Inflammatory macrophage treated with lipopolysaccharide for 1 hour (primary cell): ENCODE results near the gene RAB40C.

Experiments
- DNase-seq, 2 donors: peaks; one replicate each; pipeline ENCODE4 v3.0.0-alpha.2; 2020 to 2022

The RAB40C gene

DNA sequence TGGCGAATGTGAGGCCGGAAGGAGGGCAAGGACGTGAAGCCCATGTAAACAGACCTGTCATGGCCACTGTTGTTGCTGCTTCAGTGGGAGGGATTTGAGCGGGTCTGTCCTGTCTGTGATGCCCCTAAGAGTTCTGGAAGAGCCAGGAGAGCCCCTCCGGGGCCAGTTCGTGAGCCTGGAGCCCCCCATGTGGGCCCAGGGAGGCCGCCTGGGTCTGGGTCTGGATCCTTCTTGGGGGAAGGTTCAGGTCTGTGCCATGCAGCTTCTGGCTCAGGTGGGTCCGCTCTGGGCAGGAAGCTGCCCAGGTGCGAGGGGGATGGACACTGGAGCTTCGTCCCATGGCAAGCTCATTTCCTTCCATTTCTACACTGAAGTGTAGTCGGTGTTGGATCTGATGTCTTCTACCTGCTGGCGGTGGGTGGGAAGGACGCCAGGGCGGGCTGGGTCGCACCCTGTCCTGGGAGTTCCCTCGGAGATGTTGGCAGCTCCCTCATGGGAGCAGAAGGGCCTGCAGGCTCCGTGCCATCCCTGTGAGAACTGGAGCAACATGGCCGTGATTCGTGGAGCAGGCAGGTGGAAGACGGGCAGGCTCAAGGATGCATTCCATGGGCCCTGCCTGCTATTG, 29.7 kb downstream of the RAB40C start:
- DNase-seq = no peak

DNA sequence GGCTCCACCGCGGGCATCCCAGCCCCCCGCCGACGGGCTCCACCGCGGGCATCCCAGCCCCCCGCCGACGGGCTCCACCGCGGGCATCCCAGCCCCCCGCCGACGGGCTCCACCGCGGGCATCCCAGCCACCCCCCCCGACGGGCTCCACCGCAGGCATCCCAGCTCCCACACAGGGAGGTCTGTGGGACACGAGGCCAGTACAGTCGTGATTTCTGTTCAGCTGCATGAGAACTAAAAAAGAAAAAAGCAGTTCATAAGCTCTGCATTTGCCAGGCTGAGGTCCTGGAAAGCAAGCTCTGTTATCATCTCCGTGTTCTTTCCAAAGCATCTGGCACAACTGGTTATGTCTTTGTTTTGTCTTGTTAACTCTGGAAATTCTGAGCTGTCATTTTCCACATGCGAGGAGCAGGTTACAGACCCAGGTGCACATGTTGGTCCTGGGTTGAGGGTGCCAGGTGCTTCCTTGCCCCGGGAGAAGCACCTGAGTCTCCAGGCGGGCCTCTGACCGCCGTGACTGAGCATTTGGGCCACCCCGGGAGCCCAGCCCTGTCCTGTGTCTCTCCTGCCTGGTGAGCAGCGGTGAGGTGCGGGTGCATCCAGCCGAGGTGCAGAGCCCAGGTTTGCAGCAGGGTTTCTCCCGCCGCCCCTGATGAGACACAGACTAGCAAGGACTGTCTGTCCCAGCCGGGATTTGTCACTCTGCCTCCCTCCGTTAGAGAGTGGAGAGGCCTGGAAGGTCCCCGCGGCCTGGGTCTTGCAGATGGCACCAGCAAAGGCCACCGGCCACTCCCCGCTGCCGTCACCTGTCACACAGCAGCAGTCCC, 31.0 kb downstream of the RAB40C start:
- no peak for DNase-seq

DNA sequence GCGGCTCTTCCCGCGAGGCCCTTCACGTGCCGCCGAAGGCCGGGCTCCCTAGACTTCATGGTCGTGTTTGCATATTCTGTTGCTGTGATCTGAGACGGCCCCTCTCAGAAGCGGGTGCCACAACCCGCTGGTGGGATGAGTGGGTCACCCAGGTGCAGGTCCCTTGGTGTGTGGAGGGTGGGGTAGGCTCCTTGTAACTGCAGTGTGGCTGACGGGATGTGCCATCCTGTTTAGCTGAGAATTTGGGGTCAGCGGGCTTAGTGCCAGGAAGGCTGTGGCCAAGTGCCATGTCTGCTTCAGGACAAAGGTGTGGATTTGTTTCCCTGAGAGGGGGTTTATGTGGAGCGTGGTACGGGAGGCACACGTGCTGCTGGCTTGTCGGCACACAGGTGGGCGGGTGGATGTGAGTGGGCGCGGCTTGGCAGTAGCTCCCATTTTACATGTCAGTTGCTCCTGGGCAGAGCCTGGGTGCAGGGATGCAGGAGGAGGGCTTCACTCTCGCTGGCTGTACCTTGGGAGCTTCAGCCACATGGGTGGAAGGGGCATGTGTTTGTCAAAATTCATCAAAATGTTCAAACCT, 31.8 kb downstream of the RAB40C start:
- DNase-seq = no peak

DNA sequence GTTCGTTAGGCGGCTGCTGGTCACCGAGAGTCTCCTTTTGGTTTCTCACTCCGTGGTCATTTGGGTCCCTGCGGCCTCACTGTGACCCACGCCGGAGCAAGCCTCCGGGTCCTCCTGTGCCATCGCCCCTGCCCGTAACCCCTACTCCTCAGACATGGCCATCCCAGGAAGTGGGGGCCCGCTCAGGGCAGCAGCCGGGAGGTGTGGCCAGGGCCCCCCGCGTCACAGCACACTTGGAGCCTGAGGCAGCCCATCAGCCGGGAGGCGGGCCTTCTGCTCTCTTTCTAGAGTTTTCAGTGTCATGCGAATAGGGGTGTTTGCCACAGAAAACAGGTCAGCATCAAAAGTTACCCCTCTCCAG, 33.0 kb downstream of the RAB40C start:
- DNase-seq = no peak

DNA sequence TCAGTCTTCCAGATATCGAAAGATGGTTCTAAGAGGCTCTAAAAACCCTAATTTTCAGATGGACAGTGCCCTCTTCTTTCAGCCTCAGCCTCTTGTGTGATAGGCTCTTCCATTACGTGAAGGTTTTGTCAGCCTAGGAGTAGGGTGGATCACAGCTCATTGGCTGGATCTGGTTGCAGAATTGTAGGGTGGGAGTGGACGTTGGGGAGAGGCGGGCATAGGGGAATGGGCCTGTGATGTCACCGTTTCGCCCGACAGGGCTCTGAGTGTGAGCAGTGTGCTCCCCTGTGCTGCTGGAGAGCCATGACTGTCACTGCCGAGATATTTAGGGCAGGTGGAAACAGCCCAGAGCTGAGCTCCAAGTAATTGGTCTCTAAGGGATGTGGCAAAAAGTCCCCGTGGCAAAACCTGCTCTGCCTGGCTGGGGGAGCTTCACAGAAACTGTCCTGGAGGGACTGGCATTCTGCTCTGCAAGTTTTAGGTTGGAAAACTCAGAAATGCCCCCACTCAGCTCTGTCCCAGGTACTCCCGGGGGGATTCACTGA, 34.7 kb downstream of the RAB40C start:
- DNase-seq = no peak

DNA sequence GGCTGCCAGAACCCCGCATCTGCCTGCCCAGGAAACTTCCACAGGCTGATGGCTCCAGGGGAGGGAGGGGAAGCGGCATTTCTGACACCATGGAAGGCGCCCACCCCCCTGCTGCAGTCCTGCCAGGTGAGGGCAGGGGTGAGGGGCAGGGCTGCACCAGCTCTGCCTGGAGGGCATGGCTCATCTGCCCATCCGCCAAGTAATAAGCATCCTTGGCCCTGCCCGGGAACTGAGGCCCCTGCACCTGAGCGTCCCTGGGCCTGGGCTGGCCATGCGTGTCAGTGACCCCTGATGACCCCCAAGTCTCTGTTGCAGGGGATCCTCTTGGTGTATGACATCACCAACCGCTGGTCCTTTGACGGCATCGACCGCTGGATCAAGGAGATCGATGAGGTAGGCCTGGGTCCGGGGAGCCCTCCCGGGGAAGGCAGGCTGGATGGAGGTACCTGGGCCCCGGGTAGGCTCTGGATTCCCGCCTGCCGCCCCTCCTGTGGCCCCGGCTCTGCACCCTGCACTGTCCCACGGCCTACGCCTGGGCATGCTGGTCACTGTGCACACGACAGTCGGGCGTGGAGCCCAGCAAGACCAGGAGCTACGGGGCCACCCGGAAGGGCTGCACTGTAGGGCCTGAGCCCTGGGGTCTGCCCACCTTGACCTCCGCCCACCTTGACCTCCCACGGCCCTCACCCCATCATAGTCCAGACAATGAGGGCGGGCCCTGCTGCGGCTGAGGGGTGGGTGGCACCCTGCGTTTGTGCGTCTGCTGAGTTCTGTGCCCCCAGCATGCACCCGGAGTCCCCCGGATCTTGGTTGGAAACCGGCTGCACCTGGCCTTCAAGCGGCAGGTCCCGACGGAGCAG, 35.5 kb downstream of the RAB40C start:
- no peak for DNase-seq

DNA sequence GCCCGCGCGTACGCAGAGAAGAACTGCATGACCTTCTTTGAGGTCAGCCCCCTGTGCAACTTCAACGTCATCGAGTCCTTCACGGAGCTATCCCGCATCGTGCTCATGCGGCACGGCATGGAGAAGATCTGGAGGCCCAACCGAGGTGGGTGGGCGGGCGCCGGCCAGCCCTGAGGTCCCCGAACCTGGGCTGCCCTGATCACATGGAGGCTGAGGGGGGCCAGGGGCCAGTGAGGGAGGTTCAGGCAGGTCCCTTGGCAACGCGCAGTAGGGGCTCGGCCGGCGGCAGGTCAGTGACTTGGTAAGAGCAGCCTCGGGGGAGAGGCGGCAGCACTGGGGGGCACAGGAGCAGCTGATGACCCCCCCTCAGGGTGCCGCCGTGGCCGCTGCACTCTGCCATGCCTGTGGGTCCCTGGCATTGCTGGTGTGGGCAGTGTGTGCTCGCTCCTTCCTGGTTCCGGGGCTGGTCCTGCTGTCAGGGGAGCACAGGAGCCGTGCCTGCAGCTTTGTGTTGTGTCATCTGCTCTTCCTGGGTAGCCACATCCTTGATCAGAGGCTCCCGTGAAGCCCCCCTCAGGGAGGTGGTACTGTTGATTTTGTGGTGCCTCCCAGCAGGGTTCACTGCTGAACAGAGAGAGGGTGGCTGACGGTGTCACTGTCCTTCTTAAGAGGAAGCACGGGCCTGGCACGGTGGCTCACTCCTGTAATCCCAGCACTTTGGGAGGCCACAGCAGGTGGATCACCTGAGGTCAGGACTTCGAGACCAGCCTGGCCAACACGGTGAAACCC, 36.3 kb downstream of the RAB40C start:
- no peak for DNase-seq

DNA sequence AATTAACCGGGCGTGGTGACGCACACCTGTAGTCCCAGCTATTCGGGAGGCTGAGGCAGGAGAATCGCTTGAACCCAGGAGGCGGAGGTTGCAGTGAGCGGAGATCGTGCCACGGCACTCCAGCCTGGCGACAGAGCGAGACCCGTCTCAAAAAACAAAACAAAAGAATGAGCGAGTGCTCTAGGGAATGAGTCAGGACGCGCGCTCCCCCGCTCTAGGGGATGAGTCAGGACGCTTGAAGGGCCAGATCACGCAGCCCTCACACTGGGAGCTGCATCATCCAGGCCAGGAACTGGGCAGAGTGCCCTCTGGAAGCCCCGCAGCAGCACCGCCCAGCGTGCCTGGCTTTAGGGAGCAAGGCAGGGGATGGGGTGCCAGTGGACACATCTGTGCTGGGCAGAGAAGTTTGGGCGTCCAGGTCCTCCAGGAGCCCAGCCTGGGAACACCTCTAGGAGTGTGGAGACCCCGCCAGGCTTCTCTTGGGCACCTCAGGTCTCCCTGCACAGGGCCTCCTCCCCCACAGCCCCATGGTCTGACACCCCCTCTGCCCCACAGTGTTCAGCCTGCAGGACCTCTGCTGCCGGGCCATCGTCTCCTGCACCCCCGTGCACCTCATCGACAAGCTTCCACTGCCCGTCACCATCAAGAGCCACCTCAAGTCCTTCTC, 37.1 kb downstream of the RAB40C start:
- DNase-seq = no peak

DNA sequence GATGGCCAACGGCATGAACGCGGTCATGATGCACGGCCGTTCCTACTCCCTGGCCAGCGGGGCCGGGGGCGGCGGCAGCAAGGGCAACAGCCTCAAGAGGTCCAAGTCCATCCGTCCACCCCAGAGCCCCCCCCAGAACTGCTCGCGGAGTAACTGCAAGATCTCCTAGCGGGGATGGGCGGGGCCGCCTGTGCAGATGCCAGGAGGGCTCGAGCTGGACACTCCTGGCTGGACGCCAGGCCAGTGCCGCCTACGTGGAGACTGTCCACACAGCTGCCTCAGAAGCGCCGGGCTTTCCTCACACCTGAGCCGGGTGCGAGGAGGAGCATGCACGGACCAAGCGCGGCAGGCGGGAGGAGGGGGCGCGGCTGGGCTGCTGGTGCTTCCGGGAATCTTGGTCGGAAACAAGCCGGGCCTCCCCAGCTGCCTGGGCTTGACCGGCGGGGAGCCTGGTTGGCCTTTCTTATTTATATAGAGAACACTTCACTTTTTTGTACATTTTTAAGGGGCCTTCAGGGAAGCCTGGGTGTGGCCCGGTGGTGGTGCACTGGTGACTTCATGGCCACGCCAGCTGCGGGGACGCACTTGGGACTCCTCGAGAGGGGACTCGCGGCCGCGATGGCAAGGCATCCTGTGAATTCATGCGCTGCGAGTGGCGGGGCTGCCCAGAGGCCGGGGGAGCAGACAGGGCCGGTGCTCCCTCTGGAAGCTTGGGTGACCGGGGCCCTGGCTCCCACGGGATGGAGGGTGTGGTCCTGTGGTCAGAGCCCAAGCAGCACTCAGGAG, 37.8 kb downstream of the RAB40C start:
- DNase-seq = no peak

DNA sequence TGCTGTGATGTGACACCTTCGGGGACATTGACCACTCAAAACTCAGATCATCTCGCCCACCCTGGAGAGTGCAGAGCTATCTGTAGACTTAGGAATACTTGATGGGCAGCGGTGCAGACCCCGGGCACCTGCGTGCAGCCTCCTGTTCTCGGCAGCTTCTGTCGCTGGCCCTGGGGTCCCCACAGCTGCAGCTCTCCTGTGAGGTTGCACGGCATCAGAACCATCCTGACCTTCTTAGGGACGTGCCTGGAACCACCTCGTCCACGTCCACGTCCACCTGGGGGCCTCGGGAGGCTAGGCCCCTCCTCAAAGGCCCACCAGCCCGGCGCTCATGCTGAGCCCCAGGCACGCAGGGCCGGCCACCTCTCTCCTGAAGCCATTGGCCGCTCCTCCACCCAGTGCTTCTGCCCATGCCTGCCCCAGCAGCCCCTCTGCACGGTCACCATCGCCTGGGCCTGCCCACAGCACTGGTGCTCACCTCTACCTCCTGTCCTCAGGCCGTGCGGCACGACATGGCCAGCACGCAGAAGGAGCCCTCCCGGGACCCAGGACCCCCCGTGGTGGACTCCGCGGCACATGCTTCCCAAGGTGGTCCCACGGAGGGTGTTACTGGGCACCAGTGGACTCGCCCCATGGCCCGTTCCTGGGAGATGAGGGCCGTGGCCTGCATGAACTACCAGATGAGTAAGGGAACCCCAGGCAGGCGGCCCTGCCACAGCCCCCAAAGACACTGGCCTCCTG, 38.6 kb downstream of the RAB40C start:
- no peak for DNase-seq

DNA sequence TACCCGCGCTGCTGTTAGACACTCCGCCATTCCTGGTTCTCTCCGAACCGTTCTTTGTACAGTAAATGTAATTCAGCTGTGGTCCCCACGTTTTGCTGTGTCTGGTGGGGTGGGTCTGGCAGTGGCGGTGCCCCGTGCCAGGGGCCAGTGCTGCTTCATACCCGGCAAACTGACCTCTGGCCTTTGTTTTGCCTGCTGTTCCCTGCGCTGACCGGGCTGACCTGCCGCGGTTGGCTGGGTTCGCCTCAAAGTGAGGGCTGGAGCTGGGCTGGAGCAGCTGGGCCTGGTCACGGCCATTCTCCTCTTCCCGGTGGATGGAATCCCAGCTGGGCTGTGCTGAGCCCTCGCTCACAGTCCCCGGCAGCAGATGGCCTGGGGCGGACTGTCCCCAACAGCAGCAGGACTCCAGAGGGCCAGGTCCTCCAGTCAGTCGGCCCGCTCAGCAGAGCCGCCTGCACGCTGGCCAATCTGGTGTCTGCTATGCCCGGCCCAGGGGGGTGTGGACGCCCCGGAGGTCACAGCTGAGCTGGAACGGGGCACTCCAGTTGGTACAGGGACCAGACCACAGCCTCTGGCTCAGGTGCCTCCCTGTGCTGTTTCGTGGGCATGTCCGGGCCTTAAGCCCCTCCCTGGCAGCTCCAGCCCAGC, 39.4 kb downstream of the RAB40C start:
- no peak for DNase-seq

DNA sequence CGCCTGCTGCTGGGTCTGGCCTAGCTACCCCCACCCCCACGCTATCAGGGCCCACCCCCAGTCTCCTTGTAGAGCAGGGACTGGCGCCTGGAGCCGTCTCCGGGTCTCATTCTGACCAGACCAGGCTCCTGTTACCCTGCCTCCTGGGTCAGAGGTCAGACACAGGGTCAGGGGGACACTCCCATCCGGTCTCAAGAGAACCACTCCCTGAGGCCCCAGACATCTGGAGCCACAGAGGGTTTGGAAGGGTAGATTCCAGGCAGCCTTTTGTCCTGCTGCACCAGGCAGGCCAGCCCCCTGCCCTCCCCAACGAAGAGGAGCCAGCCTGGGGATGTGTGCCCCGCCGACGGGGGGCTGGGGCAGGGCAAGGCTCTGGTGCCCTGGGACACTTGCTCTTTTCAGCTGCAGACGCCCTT, 40.0 kb downstream of the RAB40C start:
- DNase-seq = no peak

DNA sequence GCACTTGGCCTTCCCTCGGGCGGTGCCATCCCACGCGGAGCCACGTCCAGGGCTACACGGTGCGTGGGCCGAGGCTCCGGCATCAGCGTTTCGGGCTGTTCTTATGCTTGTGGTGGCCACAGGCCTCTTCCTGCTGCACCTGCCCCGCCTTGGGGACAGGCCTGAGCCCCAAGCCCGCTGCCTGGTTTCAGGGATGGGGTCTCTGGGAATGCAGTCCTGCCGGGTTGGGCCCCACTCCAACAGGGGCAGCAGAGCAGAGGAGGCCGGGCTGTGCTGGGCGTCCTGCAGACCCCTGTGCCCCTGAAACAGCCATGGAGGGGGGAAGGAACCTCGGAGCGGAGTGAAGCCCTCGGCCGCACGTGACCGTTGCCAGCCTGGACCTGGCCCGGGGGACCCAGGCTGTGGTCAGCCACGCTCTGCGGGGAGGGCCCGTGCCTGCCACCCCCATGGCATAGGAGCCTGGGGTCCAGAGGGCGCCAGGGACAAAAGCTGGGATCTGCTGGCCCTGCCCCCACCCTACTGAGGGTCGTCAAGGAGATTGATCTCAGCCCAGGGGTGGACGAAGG, 40.5 kb downstream of the RAB40C start:
- peak in 1 of 2 donors; percentile 33 for DNase-seq

DNA sequence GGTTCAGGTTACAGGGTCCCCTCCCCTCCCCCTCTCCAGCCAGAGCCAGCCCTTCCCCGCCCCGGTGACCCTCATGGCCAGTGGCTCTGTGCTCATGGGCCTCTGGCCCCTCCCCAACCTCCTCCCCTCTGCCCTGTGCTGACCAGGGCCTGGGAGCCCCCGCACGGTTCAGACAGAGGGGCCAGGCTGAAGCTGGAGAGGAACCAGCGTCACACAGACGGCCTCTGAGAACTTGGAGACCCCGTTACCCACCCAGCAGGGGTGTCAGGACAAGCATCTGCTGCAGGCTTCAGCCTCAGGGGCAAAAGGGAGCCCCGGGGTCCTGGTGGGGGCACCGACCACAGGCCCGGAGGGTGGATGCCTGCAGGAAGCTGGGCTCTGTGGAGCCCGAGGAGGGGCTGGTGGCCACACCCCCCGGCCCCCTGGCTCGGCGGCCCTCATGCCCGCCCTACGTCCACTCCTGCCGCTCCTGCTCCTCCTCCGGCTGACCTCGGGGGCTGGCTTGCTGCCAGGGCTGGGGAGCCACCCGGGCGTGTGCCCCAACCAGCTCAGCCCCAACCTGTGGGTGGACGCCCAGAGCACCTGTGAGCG, 41.0 kb downstream of the RAB40C start, which contains the start of gene WFIKKN1:
Gene WFIKKN1, plus strand, starts transcription at position 171 of the 591 bp plus-strand sequence. Its CDS starts 269 bp downstream, at position 440.
- no peak for DNase-seq

DNA sequence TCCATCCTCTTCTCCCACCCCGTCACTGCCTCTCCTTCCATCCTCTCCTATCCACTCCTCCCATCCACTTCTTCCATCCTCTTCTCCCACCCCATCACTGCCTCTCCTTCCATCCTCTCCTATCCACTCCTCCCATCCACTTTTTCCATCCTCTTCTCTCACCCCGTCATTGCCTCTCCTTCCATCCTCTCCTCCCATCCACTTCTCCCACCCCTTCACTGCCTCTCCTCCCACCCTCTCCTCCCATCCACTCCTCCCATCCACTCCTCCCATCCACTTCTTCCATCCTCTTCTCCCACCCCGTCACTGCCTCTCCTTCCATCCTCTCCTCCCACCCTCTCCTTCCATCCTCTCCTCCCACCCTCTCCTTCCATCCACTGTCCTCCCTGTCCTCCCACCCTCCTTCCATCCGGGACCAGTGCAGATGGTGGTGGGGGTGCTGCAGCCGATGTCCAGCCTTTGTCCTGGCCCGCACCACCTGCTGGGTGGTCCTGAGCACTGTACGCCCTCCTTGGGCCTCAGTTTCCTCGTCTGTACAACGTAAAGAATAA, 42.0 kb downstream of the RAB40C start:
- DNase-seq = no peak

DNA sequence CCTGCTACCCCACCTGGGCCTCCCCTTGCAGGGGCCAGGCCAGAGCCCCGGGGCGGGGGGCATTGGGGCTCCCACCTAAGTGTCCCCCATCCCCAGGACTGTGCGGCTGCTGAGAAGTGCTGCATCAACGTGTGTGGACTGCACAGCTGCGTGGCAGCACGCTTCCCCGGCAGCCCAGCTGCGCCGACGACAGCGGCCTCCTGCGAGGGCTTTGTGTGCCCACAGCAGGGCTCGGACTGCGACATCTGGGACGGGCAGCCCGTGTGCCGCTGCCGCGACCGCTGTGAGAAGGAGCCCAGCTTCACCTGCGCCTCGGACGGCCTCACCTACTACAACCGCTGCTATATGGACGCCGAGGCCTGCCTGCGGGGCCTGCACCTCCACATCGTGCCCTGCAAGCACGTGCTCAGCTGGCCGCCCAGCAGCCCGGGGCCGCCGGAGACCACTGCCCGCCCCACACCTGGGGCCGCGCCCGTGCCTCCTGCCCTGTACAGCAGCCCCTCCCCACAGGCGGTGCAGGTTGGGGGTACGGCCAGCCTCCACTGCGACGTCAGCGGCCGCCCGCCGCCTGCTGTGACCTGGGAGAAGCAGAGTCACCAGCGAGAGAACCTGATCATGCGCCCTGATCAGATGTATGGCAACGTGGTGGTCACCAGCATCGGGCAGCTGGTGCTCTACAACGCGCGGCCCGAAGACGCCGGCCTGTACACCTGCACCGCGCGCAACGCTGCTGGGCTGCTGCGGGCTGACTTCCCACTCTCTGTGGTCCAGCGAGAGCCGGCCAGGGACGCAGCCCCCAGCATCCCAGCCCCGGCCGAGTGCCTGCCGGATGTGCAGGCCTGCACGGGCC, 42.8 kb downstream of the RAB40C start:
- DNase-seq = no peak
